A549 (cell line): ENCODE measurements around the gene BLMH. TPM values are rescaled to one million over a fixed set of nuclear protein-coding genes. Genes with fewer than 3 reads are reported as not detected.
A peak's percentile ranks its signal among the peaks of the same experiment; 100 is the strongest.

Experiments
- ATAC-seq, 2 experiments: fragments of 200-7000 bp in 1 of 2; fragments of >200 bp in 1 of 2; cut with Nextera tagmentation in 1 of 2; cut with Tn5 transposase in 1 of 2; 3 replicates each; pipeline versions ENCODE4 v1.8.0 to v1.9.1; 2018 to 2020; ENCODE audit warnings: mild to moderate bottlenecking in 1 of 2, moderate library complexity in 1 of 2
- CTCF ChIA-PET: fragments of 300-600 bp; sonication (Branson Sonifier 250); formaldehyde crosslinking; extraction: SDS; loops from one replicate; lab custom pipeline; 2021; ENCODE audit warnings: antibody characterized with exemption, inconsistent platforms; lab: Yijun Ruan, JAX
- POLR2A ChIA-PET: fragments of 350-600 bp; formaldehyde crosslinking; extraction: SDS; loops from one replicate; lab custom pipeline; 2021; ENCODE audit warnings: antibody characterized with exemption, inconsistent platforms; lab: Yijun Ruan, JAX
- DNase-seq, 2 experiments: peaks; one replicate each; pipeline versions ENCODE4 v3.0.0 to v3.0.0-alpha.2; 2011 to 2016; ENCODE audit warnings: low read depth in 1 of 2, low spot score in 1 of 2
- FAIRE-seq: peaks from 2 replicates; lab custom pipeline; 2011; peaks lifted over from hg19 to GRCh38; lab: Jason Lieb, UNC
- H3K27ac ChIP-seq, 2 experiments: fragments of >200 bp; sonication (Bioruptor Twin); formaldehyde crosslinking; 3 replicates each; pipeline ENCODE4 v1.5.1; 2016 to 2017
- H3K4me1 ChIP-seq: fragments of >200 bp; sonication (Bioruptor Twin); formaldehyde crosslinking; 3 replicates; pipeline ENCODE4 v1.6.1; 2016
- H3K4me2 ChIP-seq: fragments of >200 bp; sonication (Bioruptor Twin); formaldehyde crosslinking; 3 replicates; pipeline ENCODE4 v1.6.1; 2016
- H3K4me3 ChIP-seq: fragments of >200 bp; sonication (Bioruptor Twin); formaldehyde crosslinking; 3 replicates; pipeline ENCODE4 v1.5.1; 2016
- H3K9me3 ChIP-seq: fragments of >200 bp; sonication (Bioruptor Twin); formaldehyde crosslinking; 3 replicates; pipeline ENCODE4 v1.6.1; 2016
- BHLHE40 ChIP-seq: IDR thresholded peaks from 2 replicates; pipeline ENCODE4 v1.6.1; 2012; ENCODE audit warnings: low read depth, low read length, inconsistent platforms
- CEBPB ChIP-seq, 2 experiments: fragments of >200 bp in 1 of 2; sonication (Bioruptor Twin) in 1 of 2; formaldehyde crosslinking in 1 of 2; IDR thresholded peaks; 2 replicates each; pipeline ENCODE4 v1.6.1; 2012 to 2016
- CHD2 ChIP-seq: fragments of 150-350 bp; IDR thresholded peaks from 2 replicates; pipeline ENCODE4 v1.6.1; 2014; ENCODE audit warnings: low read length; ENCODE audit not compliant: partially characterized antibody
- EHMT2 ChIP-seq: fragments of 200-600 bp; sonication (generic); IDR thresholded peaks from 2 replicates; pipeline ENCODE4 v1.6.1; 2016; ENCODE audit warnings: antibody characterized with exemption, low read depth, mild to moderate bottlenecking, moderate library complexity
- FOSB ChIP-seq: fragments of 250-450 bp; sonication (Bioruptor Pico); IDR thresholded peaks from 2 replicates; pipeline ENCODE4 v1.5.0; 2020; ENCODE audit warnings: mild to moderate bottlenecking, moderate library complexity
- FOSL2 ChIP-seq, 2 experiments: fragments of 450-650 bp in 1 of 2; fragments of >200 bp in 1 of 2; sonication (Bioruptor Twin) in 1 of 2; formaldehyde crosslinking; IDR thresholded peaks; 2 replicates each; pipeline versions ENCODE4 v1.5.0 to v1.6.1; 2016 to 2020; ENCODE audit warnings: mild to moderate bottlenecking in 1 of 2, moderate library complexity in 1 of 2
- GATA3 ChIP-seq: IDR thresholded peaks from 2 replicates; pipeline ENCODE4 v1.6.1; 2012; ENCODE audit warnings: borderline replicate concordance
- HEYL ChIP-seq: fragments of 250-450 bp; sonication (Bioruptor Pico); IDR thresholded peaks from 2 replicates; pipeline ENCODE4 v1.8.0; 2021; ENCODE audit warnings: mild to moderate bottlenecking, moderate library complexity
- HOXB5 ChIP-seq: fragments of 250-450 bp; sonication (Bioruptor Pico); IDR thresholded peaks from 2 replicates; pipeline ENCODE4 v1.5.0; 2020; ENCODE audit warnings: mild to moderate bottlenecking, moderate library complexity
- JUN ChIP-seq, 2 experiments: fragments of >200 bp; sonication (Bioruptor Twin); formaldehyde crosslinking; IDR thresholded peaks; 2 replicates in 1 of 2; 3 replicates in 1 of 2; pipeline ENCODE4 v1.6.1; 2016 to 2017
- JUNB ChIP-seq: fragments of >200 bp; sonication (Bioruptor Twin); formaldehyde crosslinking; IDR thresholded peaks from 2 replicates; pipeline ENCODE4 v1.6.1; 2016
- MAZ ChIP-seq: fragments of 150-350 bp; IDR thresholded peaks from 2 replicates; pipeline ENCODE4 v1.6.1; 2014; ENCODE audit warnings: antibody characterized with exemption, low read depth, low read length, borderline replicate concordance
- PHF8 ChIP-seq: fragments of 200-600 bp; sonication (generic); IDR thresholded peaks from 2 replicates; pipeline ENCODE4 v1.6.1; 2016; ENCODE audit warnings: low read depth, mild to moderate bottlenecking, antibody characterized with exemption, moderate library complexity, borderline replicate concordance
- POLR2A ChIP-seq: IDR thresholded peaks from 2 replicates; pipeline ENCODE4 v1.6.1; 2012; ENCODE audit warnings: mild to moderate bottlenecking, low read length
- POLR2AphosphoS2 ChIP-seq: conservative IDR thresholded peaks from 2 replicates; pipeline ENCODE4 v1.6.1; 2012; ENCODE audit warnings: low read length, improper control_type of control experiment, inconsistent platforms
- RAD21 ChIP-seq, 2 experiments: fragments of >200 bp in 1 of 2; sonication (Bioruptor Twin) in 1 of 2; formaldehyde crosslinking in 1 of 2; IDR thresholded peaks in 1 of 2; conservative IDR thresholded peaks in 1 of 2; 2 replicates in 1 of 2; 3 replicates in 1 of 2; pipeline ENCODE4 v1.6.1; 2012 to 2018; ENCODE audit warnings: inconsistent platforms in 1 of 2
- RARB ChIP-seq: fragments of 250-450 bp; sonication (Bioruptor Pico); IDR thresholded peaks from 2 replicates; pipeline ENCODE4 v1.8.0; 2021; ENCODE audit warnings: mild to moderate bottlenecking, moderate library complexity
- RCOR1 ChIP-seq: fragments of 150-350 bp; IDR thresholded peaks from 2 replicates; pipeline ENCODE4 v1.6.1; 2014; ENCODE audit warnings: antibody characterized with exemption, low read length, low read depth
- RNF2 ChIP-seq: fragments of 200-600 bp; sonication (generic); IDR thresholded peaks from 2 replicates; pipeline ENCODE4 v1.6.1; 2016; ENCODE audit warnings: low read depth, mild to moderate bottlenecking, antibody characterized with exemption, moderate library complexity, borderline replicate concordance
- SMC3 ChIP-seq: fragments of >200 bp; sonication (Bioruptor Twin); formaldehyde crosslinking; IDR thresholded peaks from 3 replicates; pipeline ENCODE4 v1.6.1; 2018; ENCODE audit warnings: inconsistent platforms
- SREBF2 ChIP-seq: fragments of 450-650 bp; IDR thresholded peaks from 2 replicates; pipeline ENCODE4 v1.6.1; 2014; ENCODE audit warnings: mild to moderate bottlenecking, moderate library complexity
- ZC3H11A ChIP-seq: fragments of 450-650 bp; IDR thresholded peaks from 2 replicates; pipeline ENCODE4 v1.6.1; 2014; ENCODE audit warnings: antibody characterized with exemption, mild to moderate bottlenecking
- ZFP36 ChIP-seq: fragments of 450-650 bp; IDR thresholded peaks from 2 replicates; pipeline ENCODE4 v1.6.1; 2014; ENCODE audit warnings: borderline replicate concordance; ENCODE audit not compliant: partially characterized antibody
- WGBS: methylation state at CpG from one replicate; pipeline ENCODE4 v1.1.6; 2017; ENCODE audit errors: missing lambda C conversion rate; 5-methylcytosine and 5-hydroxymethylcytosine counted together
- polyA plus RNA-seq, 4 experiments: library from polyadenylated mRNA; depleted of rRNA in 3 of 4; stranded (reverse); fragments of >200 nt; fragmentation: RNase III in 1 of 4; extraction: RNeasy Plus Mini Kit Qiagen cat#74134 plus additional on column Dnase treatment in 1 of 4; gene quantifications; 2 replicates in 3 of 4; 3 replicates in 1 of 4; pipeline ENCODE4 v1.2.3, GENCODE V29; 2011 to 2017
- TF ChIP-seq, protein P1 (sequence below): fragments of 250-450 bp; sonication (Bioruptor Pico); IDR thresholded peaks from 2 replicates; pipeline ENCODE4 v1.5.0; 2021; ENCODE audit warnings: mild to moderate bottlenecking, moderate library complexity, borderline replicate concordance
- TF ChIP-seq, protein P2 (sequence below): fragments of >200 bp; sonication (Bioruptor Twin); formaldehyde crosslinking; IDR thresholded peaks from 3 replicates; pipeline ENCODE4 v1.6.1; 2016
- TF ChIP-seq, protein P3 (sequence below): IDR thresholded peaks from 2 replicates; pipeline ENCODE4 v1.6.1; 2012
- TF ChIP-seq, protein P4 (sequence below): fragments of 200-600 bp; sonication (generic); IDR thresholded peaks from 2 replicates; pipeline ENCODE4 v1.6.1; 2016; ENCODE audit warnings: antibody characterized with exemption, mild to moderate bottlenecking, moderate library complexity

BLMH gene
- polyA plus RNA-seq, 2 of the 4 experiments (the other 2 are of a cell fraction), result 38.5 to 66.4 TPM

DNA sequence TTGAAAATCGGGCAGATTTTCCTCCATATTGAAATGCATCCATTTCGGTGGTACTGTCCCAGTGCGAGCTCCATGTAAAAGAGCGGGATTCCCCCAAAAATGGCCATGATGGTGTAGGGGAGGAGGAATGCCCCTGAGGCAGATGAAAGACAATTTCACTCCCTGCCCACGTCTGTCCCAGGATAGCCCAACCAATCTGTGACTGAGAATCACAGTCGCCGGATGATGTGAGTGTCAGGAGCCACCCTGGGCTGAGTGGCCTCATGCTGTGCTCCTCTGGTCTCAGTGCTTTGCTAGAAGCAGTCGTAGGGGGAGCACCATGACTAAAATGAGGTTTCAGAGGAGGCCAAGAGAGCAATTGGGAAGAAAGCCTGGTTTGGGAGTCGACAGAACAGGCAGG lies 72.9 kb downstream of the BLMH start:
- DNase-seq (no peak), FAIRE-seq (no peak), ATAC-seq (peak; percentile 22 to 24; a peak in 2 of 6 replicates)
- no peak overlapping the region for H3K4me2 ChIP-seq
- H3K9me3 ChIP-seq, result no peaks in the 10 kb centered on the region
- CTCF ChIA-PET, result interaction anchor here (1.2 to 1.7 kb wide), 3 partner anchors 10 to 93 kb away, joined by 4 to 9 read pairs (median 4); no protein-coding TSS in a partner anchor
- TF ChIP-seq RNF2, result no peak
- no peak for TF ChIP-seq EHMT2
- TF ChIP-seq SMC3, result no peak
- TF ChIP-seq, protein P1, sequence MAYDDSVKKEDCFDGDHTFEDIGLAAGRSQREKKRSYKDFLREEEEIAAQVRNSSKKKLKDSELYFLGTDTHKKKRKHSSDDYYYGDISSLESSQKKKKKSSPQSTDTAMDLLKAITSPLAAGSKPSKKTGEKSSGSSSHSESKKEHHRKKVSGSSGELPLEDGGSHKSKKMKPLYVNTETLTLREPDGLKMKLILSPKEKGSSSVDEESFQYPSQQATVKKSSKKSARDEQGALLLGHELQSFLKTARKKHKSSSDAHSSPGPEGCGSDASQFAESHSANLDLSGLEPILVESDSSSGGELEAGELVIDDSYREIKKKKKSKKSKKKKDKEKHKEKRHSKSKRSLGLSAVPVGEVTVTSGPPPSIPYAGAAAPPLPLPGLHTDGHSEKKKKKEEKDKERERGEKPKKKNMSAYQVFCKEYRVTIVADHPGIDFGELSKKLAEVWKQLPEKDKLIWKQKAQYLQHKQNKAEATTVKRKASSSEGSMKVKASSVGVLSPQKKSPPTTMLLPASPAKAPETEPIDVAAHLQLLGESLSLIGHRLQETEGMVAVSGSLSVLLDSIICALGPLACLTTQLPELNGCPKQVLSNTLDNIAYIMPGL, result no peak
- no peak for TF ChIP-seq GATA3
- no peak for TF ChIP-seq POLR2A
- TF ChIP-seq ZFP36, result no peak
- no peak for TF ChIP-seq ZC3H11A
- no peak for TF ChIP-seq JUN (IDR thresholded peaks at IDR 0.05)
- TF ChIP-seq RCOR1, result no peak
- no peak for TF ChIP-seq FOSL2 (IDR thresholded peaks at IDR 0.05)
- no peak for TF ChIP-seq FOSL2 (CRISPR knock-in tag; IDR thresholded peaks at IDR 0.05)
- TF ChIP-seq PHF8, result no peak
- TF ChIP-seq, protein P2, sequence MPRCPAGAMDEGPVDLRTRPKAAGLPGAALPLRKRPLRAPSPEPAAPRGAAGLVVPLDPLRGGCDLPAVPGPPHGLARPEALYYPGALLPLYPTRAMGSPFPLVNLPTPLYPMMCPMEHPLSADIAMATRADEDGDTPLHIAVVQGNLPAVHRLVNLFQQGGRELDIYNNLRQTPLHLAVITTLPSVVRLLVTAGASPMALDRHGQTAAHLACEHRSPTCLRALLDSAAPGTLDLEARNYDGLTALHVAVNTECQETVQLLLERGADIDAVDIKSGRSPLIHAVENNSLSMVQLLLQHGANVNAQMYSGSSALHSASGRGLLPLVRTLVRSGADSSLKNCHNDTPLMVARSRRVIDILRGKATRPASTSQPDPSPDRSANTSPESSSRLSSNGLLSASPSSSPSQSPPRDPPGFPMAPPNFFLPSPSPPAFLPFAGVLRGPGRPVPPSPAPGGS, result no peak
- no peak for TF ChIP-seq JUNB
- no peak for TF ChIP-seq POLR2AphosphoS2
- TF ChIP-seq RARB, result no peak
- no peak for TF ChIP-seq SREBF2
- H3K4me1 ChIP-seq, result no peaks in the 10 kb centered on the region
- WGBS, result 67% methylated on average over 9 of the region's 9 CpGs
- H3K4me3 ChIP-seq, result no peak overlapping the region
- H3K27ac ChIP-seq, result no peak overlapping the region
- POLR2A ChIA-PET, result no interaction called here

DNA sequence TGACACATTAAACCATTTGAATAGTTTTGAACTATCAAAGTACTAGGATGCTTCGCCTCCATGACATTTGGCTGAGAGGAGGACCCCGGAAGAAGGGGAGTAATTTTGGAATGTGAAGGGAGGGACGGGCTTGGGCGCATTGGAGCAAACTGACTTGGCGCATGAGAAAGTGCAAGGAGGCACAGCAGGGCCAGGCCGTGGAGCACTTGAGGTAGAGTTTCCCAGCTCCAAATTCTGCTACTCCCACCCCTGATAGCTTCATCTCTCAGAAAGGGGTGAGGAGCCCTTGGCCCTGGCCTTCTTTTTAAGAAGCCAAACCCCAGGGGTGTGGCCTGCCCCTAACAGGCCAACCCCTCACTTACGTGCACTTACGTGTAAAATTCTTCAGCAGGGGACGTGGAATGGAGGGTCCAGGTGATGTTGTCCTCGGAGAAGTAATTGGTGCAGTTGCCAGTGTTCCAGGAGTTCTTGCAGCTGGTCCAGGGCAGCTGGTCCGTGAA lies 73.9 kb downstream of the BLMH start:
- no peak overlapping the region for H3K4me3 ChIP-seq
- no peaks in the 10 kb centered on the region for H3K9me3 ChIP-seq
- no peak overlapping the region for H3K4me2 ChIP-seq
- POLR2A ChIA-PET, result no interaction called here
- TF ChIP-seq, protein P2, result no peak
- TF ChIP-seq HEYL (CRISPR knock-in tag) (no peak), CHD2 (no peak), MAZ (no peak), POLR2A (no peak), ZFP36 (no peak), RAD21 (conservative IDR thresholded peaks at IDR 0.05 in 1 of 2, IDR thresholded peaks at IDR 0.05 in 1 of 2) (no peak), SREBF2 (no peak), FOSB (CRISPR knock-in tag) (no peak), HOXB5 (CRISPR knock-in tag) (no peak), EHMT2 (no peak), CEBPB (IDR thresholded peaks at IDR 0.05) (no peak), BHLHE40 (no peak)
- TF ChIP-seq, protein P3, sequence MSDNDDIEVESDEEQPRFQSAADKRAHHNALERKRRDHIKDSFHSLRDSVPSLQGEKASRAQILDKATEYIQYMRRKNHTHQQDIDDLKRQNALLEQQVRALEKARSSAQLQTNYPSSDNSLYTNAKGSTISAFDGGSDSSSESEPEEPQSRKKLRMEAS, result no peak
- TF ChIP-seq, protein P4, sequence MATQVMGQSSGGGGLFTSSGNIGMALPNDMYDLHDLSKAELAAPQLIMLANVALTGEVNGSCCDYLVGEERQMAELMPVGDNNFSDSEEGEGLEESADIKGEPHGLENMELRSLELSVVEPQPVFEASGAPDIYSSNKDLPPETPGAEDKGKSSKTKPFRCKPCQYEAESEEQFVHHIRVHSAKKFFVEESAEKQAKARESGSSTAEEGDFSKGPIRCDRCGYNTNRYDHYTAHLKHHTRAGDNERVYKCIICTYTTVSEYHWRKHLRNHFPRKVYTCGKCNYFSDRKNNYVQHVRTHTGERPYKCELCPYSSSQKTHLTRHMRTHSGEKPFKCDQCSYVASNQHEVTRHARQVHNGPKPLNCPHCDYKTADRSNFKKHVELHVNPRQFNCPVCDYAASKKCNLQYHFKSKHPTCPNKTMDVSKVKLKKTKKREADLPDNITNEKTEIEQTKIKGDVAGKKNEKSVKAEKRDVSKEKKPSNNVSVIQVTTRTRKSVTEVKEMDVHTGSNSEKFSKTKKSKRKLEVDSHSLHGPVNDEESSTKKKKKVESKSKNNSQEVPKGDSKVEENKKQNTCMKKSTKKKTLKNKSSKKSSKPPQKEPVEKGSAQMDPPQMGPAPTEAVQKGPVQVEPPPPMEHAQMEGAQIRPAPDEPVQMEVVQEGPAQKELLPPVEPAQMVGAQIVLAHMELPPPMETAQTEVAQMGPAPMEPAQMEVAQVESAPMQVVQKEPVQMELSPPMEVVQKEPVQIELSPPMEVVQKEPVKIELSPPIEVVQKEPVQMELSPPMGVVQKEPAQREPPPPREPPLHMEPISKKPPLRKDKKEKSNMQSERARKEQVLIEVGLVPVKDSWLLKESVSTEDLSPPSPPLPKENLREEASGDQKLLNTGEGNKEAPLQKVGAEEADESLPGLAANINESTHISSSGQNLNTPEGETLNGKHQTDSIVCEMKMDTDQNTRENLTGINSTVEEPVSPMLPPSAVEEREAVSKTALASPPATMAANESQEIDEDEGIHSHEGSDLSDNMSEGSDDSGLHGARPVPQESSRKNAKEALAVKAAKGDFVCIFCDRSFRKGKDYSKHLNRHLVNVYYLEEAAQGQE, result no peak
- TF ChIP-seq, all 56 proteins: peak for 0
- CTCF ChIA-PET, result interaction anchor here (1.0 to 1.7 kb wide), 4 partner anchors 11 to 113 kb away, joined by 3 to 5 read pairs (median 4); no protein-coding TSS in a partner anchor
- 77% methylated on average over 11 of the region's 11 CpGs for WGBS
- no peak for ATAC-seq
- DNase-seq, result no peak
- no peak for FAIRE-seq
- H3K27ac ChIP-seq, result no peak overlapping the region
- H3K4me1 ChIP-seq, result no peaks in the 10 kb centered on the region
